Naive thymus-derived CD4-positive, alpha-beta T cell (primary cell): ENCODE results near the gene EPO. TPM values are rescaled to one million over a fixed set of nuclear protein-coding genes. Genes with fewer than 3 reads are reported as not detected.
"Not testable (repeated sequence)": the region's sequence is repeated elsewhere in the genome, so short reads cannot be mapped to it uniquely, and the experiment has no call there.

Experiments
- ATAC-seq: fragments of 150-1000 bp; cut with Tn5 transposase; 2 replicates; pipeline ENCODE4 v1.10.0; 2021; ENCODE audit warnings: mild to moderate bottlenecking, moderate library complexity
- CTCF ChIA-PET: fragments of 350-600 bp; sonication (Branson Sonifier 250); formaldehyde crosslinking; loops from one replicate; lab custom pipeline; 2021; ENCODE audit warnings: antibody characterized with exemption; lab: Charles Lee
- POLR2A ChIA-PET: fragments of 350-600 bp; sonication (Branson Sonifier 250); formaldehyde crosslinking; loops from one replicate; lab custom pipeline; 2021; ENCODE audit warnings: antibody characterized with exemption, inconsistent platforms; lab: Charles Lee
- DNase-seq, 9 donors: peaks; one replicate each; pipeline versions ENCODE4 v3.0.0 to v3.0.0-alpha.2; 2020 to 2022; ENCODE audit warnings: mixed read lengths in 1 of 9
- H3K27ac ChIP-seq: one replicate; pipeline ENCODE4 v1.7.0; 2013; ENCODE audit warnings: mild to moderate bottlenecking, low read depth, low read length, moderate library complexity
- H3K27me3 ChIP-seq, 2 donors: one replicate each; pipeline ENCODE4 v1.7.0; 2013; ENCODE audit warnings: low read length in 2 of 2, mild to moderate bottlenecking in 2 of 2, moderate library complexity in 2 of 2; ENCODE audit not compliant: control insufficient read depth in 2 of 2, insufficient read depth in 2 of 2
- H3K36me3 ChIP-seq, 3 experiments: 1 replicate in 2 of 3; 2 replicates in 1 of 3; pipeline ENCODE4 v1.7.0; 2013; ENCODE audit warnings: low read length in 3 of 3, mild to moderate bottlenecking in 3 of 3, moderate library complexity in 1 of 3; ENCODE audit not compliant: insufficient read depth in 3 of 3, control insufficient read depth in 2 of 3
- H3K4me1 ChIP-seq, 2 donors: one replicate each; pipeline ENCODE4 v1.7.0; 2013; ENCODE audit warnings: low read length in 2 of 2, mild to moderate bottlenecking in 2 of 2, moderate library complexity in 1 of 2; ENCODE audit not compliant: control insufficient read depth in 2 of 2, insufficient read depth in 2 of 2
- H3K4me3 ChIP-seq: 2 replicates; pipeline ENCODE4 v1.7.0; 2013; ENCODE audit warnings: mild to moderate bottlenecking, low read length
- H3K9me3 ChIP-seq, 3 experiments: 1 replicate in 2 of 3; 2 replicates in 1 of 3; pipeline ENCODE4 v1.7.0; 2013; ENCODE audit warnings: low read length in 3 of 3; ENCODE audit not compliant: control insufficient read depth in 2 of 3
- H3K27ac Mint-ChIP-seq, 9 donors: one replicate each; pipeline ENCODE4 v1.8.0; 2020 to 2022; ENCODE audit warnings: mixed read lengths in 9 of 9, mild to moderate bottlenecking in 8 of 9, moderate library complexity in 5 of 9, inconsistent platforms in 2 of 9
- H3K27me3 Mint-ChIP-seq, 5 donors: one replicate each; pipeline ENCODE4 v1.8.0; 2021 to 2022; ENCODE audit warnings: mixed read lengths in 5 of 5, mild to moderate bottlenecking in 1 of 5
- H3K36me3 Mint-ChIP-seq, 5 donors: one replicate each; pipeline ENCODE4 v1.8.0; 2020 to 2022; ENCODE audit warnings: mixed read lengths in 5 of 5, mild to moderate bottlenecking in 3 of 5, inconsistent platforms in 1 of 5
- H3K4me1 Mint-ChIP-seq, 7 donors: one replicate each; pipeline ENCODE4 v1.8.0; 2020 to 2022; ENCODE audit warnings: mixed read lengths in 7 of 7, mild to moderate bottlenecking in 3 of 7, inconsistent platforms in 1 of 7
- H3K4me3 Mint-ChIP-seq, 10 donors: one replicate each; pipeline ENCODE4 v1.8.0; 2020 to 2022; ENCODE audit warnings: mild to moderate bottlenecking in 10 of 10, mixed read lengths in 10 of 10, moderate library complexity in 6 of 10, inconsistent platforms in 2 of 10
- H3K9me3 Mint-ChIP-seq, 11 donors: one replicate each; pipeline ENCODE4 v1.8.0; 2020 to 2022; ENCODE audit warnings: mixed read lengths in 11 of 11, mild to moderate bottlenecking in 4 of 11, inconsistent platforms in 1 of 11, moderate library complexity in 1 of 11
- intact Hi-C, 2 donors: fragments of 100-400 bp; cut with micrococcal nuclease; formaldehyde crosslinking; loops; one replicate each; pipeline ENCODE4 v1.15.1; 2023
- polyA plus RNA-seq, 2 donors: library from polyadenylated mRNA; unstranded; fragments of 300-500 nt; fragmentation: Illumina TruSeq; gene quantifications; one replicate each; pipeline ENCODE4 v1.2.3, GENCODE V29; 2021
- total RNA-seq, 6 experiments: library from RNA in 5 of 6; stranded (reverse) in 5 of 6; gene quantifications; 1 replicate in 5 of 6; 2 replicates in 1 of 6; pipeline ENCODE4 v1.2.3 and lab custom pipeline; 2021 to 2026

The EPO gene
- total and polyA plus RNA-seq, 7 experiments from 2014 or later = not detected

GRCh38 chr7:100759357-100760171, 39.3 kb downstream of the EPO start:
- Histone ChIP-seq H3K27ac (no peak overlapping the region), H3K36me3 (no peaks in the 10 kb centered on the region), H3K4me3 (no peak overlapping the region), H3K27me3 (no peaks in the 10 kb centered on the region), H3K9me3 (no peaks in the 10 kb centered on the region), H3K4me1 (no peaks in the 10 kb centered on the region)
- Mint-ChIP-seq H3K9me3 (no peaks in the 10 kb centered on the region), H3K4me1 (no peaks in the 10 kb centered on the region), H3K27ac (no peak overlapping the region), H3K27me3 (no peaks in the 10 kb centered on the region), H3K36me3 (no peaks in the 10 kb centered on the region), H3K4me3 (no peak overlapping the region)
- ATAC-seq (no peak), DNase-seq (no peak)
- POLR2A ChIA-PET = interaction anchor here (0.6 kb wide), 1 partner anchor 14 kb away, joined by 3 read pairs; no protein-coding TSS in a partner anchor
- intact Hi-C loops = no loop called here
- CTCF ChIA-PET = no interaction called here

- H3K36me3 ChIP-seq, DNase-seq, intact Hi-C loops, H3K27ac Mint-ChIP-seq, H3K36me3 Mint-ChIP-seq, H3K4me3 Mint-ChIP-seq, H3K27ac ChIP-seq, ATAC-seq, H3K4me3 ChIP-seq, CTCF ChIA-PET, H3K4me1 ChIP-seq, H3K9me3 ChIP-seq, H3K4me1 Mint-ChIP-seq, H3K27me3 ChIP-seq, H3K9me3 Mint-ChIP-seq, POLR2A ChIA-PET: not testable (repeated sequence)
- peaks cover 0 to 11% (median 2%) of the 10 kb centered on the region in 5 donors for H3K27me3 Mint-ChIP-seq
These were observed 42.6 kb downstream of the EPO start for GRCh38 chr7:100762841-100763240.

GRCh38 chr7:100763556-100764140, 43.4 kb downstream of the EPO start:
- Mint-ChIP-seq H3K4me3 (no peak overlapping the region), H3K36me3 (no peaks in the 10 kb centered on the region), H3K9me3 (no peaks in the 10 kb centered on the region), H3K27ac (no peak overlapping the region), H3K27me3 (peaks cover 0 to 16% (median 5%) of the 10 kb centered on the region in 5 donors), H3K4me1 (no peaks in the 10 kb centered on the region)
- ATAC-seq = no peak
- H3K27me3 ChIP-seq = no peaks in the 10 kb centered on the region
- no peaks in the 10 kb centered on the region for H3K9me3 ChIP-seq
- no peaks in the 10 kb centered on the region for H3K4me1 ChIP-seq
- CTCF ChIA-PET = no interaction called here
- POLR2A ChIA-PET = no interaction called here
- H3K36me3 ChIP-seq = no peaks in the 10 kb centered on the region
- no peak overlapping the region for H3K4me3 ChIP-seq
- no peak for DNase-seq
- H3K27ac ChIP-seq = no peak overlapping the region
- intact Hi-C loops = no loop called here

GRCh38 chr7:100764841-100765240, 44.6 kb downstream of the EPO start:
- H3K27me3 ChIP-seq = no peaks in the 10 kb centered on the region
- Mint-ChIP-seq H3K27me3 (peaks cover 0 to 19% (median 5%) of the 10 kb centered on the region in 5 donors), H3K9me3 (peaks cover 0 to 2% (median 0%) of the 10 kb centered on the region in 11 donors), H3K36me3 (no peaks in the 10 kb centered on the region), H3K4me1 (no peaks in the 10 kb centered on the region), H3K27ac (no peak overlapping the region), H3K4me3 (no peak overlapping the region)
- ATAC-seq (no peak), DNase-seq (no peak)
- POLR2A ChIA-PET = no interaction called here
- no peaks in the 10 kb centered on the region for H3K36me3 ChIP-seq
- intact Hi-C loops = no loop called here
- CTCF ChIA-PET = no interaction called here
- H3K4me3 ChIP-seq = no peak overlapping the region
- no peak overlapping the region for H3K27ac ChIP-seq
- H3K9me3 ChIP-seq = no peaks in the 10 kb centered on the region
- H3K4me1 ChIP-seq = no peaks in the 10 kb centered on the region

- DNase-seq (no peak), ATAC-seq (no peak)
- Mint-ChIP-seq H3K27ac (no peak overlapping the region), H3K4me1 (no peaks in the 10 kb centered on the region), H3K36me3 (no peaks in the 10 kb centered on the region), H3K9me3 (peaks cover 0 to 2% (median 0%) of the 10 kb centered on the region in 11 donors), H3K4me3 (no peak overlapping the region), H3K27me3 (peaks cover 0 to 19% (median 5%) of the 10 kb centered on the region in 5 donors)
- no peaks in the 10 kb centered on the region for H3K36me3 ChIP-seq
- POLR2A ChIA-PET = no interaction called here
- H3K4me3 ChIP-seq = no peak overlapping the region
- no peak overlapping the region for H3K27ac ChIP-seq
- intact Hi-C loops = no loop called here
- H3K4me1 ChIP-seq = no peaks in the 10 kb centered on the region
- CTCF ChIA-PET = no interaction called here
- no peaks in the 10 kb centered on the region for H3K27me3 ChIP-seq
- no peaks in the 10 kb centered on the region for H3K9me3 ChIP-seq
These were observed 45.0 kb downstream of the EPO start for GRCh38 chr7:100765250-100765649.

DNA sequence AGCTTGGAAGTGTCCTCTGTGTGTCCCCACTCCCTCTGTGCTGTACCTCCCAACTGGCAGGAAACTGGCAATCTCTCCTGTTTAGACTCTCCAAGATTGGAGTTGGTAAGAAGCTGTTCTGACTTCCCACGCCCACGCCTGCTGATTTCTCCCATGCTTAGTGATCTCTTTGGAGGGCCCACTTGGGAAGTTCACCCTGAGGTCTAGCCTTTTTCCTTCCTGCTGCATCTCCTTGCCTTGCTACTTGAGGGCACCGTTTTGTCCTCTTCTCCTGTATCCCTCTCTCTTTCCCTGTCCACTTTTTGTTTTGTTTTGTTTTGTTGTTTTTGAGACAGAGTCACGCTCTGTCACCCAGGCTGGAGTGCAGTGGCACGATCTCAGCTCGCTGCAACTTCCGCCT, 48.5 kb downstream of the EPO start:
- Mint-ChIP-seq H3K36me3 (no peaks in the 10 kb centered on the region), H3K27ac (peak overlapping the region in 1 of 9 donors; percentile 23), H3K4me3 (no peak overlapping the region), H3K27me3 (peaks cover 0 to 25% (median 5%) of the 10 kb centered on the region in 5 donors), H3K4me1 (no peaks in the 10 kb centered on the region), H3K9me3 (peaks cover 0 to 2% (median 0%) of the 10 kb centered on the region in 11 donors)
- POLR2A ChIA-PET = no interaction called here
- Histone ChIP-seq H3K36me3 (no peaks in the 10 kb centered on the region), H3K4me1 (no peaks in the 10 kb centered on the region), H3K27ac (no peak overlapping the region), H3K4me3 (no peak overlapping the region), H3K9me3 (no peaks in the 10 kb centered on the region), H3K27me3 (no peaks in the 10 kb centered on the region)
- CTCF ChIA-PET = no interaction called here
- ATAC-seq (no peak), DNase-seq (no peak)
- intact Hi-C loops = no loop called here
